GM10266 (cell line): ENCODE results near the gene GPR183.

Source experiments
- DNase-seq: peaks from one replicate; pipeline ENCODE4 v3.0.0; 2012; ENCODE audit errors: extremely low spot score
- TF ChIP-seq, protein P1 (sequence below): IDR thresholded peaks from 2 replicates; pipeline ENCODE4 v1.5.1; 2012; ENCODE audit warnings: mild to moderate bottlenecking, low read depth; ENCODE audit not compliant: control insufficient read depth, insufficient read depth; ENCODE audit errors: missing control alignments

GPR183 gene

GRCh38 chr13:99320693-99321481 lies 13.7 kb upstream of the GPR183 start:
- TF ChIP-seq, protein P1, sequence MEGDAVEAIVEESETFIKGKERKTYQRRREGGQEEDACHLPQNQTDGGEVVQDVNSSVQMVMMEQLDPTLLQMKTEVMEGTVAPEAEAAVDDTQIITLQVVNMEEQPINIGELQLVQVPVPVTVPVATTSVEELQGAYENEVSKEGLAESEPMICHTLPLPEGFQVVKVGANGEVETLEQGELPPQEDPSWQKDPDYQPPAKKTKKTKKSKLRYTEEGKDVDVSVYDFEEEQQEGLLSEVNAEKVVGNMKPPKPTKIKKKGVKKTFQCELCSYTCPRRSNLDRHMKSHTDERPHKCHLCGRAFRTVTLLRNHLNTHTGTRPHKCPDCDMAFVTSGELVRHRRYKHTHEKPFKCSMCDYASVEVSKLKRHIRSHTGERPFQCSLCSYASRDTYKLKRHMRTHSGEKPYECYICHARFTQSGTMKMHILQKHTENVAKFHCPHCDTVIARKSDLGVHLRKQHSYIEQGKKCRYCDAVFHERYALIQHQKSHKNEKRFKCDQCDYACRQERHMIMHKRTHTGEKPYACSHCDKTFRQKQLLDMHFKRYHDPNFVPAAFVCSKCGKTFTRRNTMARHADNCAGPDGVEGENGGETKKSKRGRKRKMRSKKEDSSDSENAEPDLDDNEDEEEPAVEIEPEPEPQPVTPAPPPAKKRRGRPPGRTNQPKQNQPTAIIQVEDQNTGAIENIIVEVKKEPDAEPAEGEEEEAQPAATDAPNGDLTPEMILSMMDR = no peak
- no peak for DNase-seq

GRCh38 chr13:99316657-99317256 lies 9.6 kb upstream of the GPR183 start:
- no peak for DNase-seq
- TF ChIP-seq, protein P1 = no peak

- TF ChIP-seq, protein P1 = no peak
- DNase-seq = no peak
Observed at GRCh38 chr13:99316224-99316623, 9.0 kb upstream of the GPR183 start.

DNA sequence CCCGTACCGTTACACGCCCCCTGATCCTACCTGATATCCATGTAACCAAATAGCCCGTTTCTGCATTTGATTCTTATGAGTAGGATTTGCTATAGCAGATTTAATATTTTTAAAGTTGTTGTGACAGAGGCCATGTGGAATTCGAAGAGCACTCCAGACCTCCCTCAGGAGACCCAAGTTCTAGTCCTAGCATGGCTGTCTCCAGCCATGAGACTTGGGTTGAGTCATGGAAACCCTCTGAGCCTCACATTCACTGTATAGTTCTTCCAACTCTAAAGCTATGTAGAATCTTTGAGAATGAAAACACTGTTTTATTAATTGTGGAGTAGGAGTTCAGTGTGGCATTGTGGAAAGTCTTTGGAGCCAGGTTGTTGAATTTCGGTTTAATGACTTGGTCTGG lies 8.0 kb upstream of the GPR183 start:
- TF ChIP-seq, protein P1 = no peak
- no peak for DNase-seq

DNA sequence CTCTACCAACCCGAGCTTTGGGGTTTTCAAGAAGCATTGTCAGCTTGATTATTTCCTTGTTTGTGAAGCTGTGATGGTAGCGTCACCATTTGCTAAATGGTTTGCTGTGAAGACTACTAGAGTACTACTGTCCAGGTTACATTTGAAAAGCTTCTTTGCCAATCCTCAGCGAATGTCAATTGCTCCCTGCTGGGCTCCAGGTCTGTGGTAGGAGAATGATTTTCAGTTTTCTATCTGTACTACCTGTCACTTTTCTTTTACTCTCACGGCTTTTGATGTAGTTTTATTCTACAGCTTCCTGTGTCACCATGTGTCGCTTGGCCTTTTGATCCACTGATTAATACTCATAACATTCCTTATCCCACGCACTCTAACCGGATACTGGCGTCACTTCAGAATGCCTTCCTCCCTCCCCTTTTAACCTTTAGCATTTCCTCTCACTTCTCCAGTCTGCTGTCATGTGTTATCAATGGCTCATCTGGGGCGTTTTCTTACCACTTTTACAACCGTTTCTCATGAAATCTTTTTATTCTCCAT lies 7.5 kb upstream of the GPR183 start:
- TF ChIP-seq, protein P1 = no peak
- no peak for DNase-seq

GRCh38 chr13:99313941-99314340 lies 6.7 kb upstream of the GPR183 start:
- TF ChIP-seq, protein P1 = no peak
- DNase-seq = no peak

GRCh38 chr13:99313501-99313900 lies 6.3 kb upstream of the GPR183 start:
- TF ChIP-seq, protein P1 = no peak
- DNase-seq = no peak
